Measurements from ENCODE around the gene CFAP68.

Gene CFAP68

GRCh38 chr11:111841370-111842053 is 37.8 kb upstream of the CFAP68 start:
- TF ChIP-seq REST (IDR thresholded peaks at IDR 0.05; ENCODE audit: insufficient read depth in 1 of 2, low read depth in 2 of 2, low read length in 2 of 2) = no peak
- no peak for TF ChIP-seq SIN3A (IDR thresholded peaks at IDR 0.05; ENCODE audit: borderline replicate concordance, insufficient read depth, low read length)
- no peak for TF ChIP-seq POLR2AphosphoS5 (IDR thresholded peaks at IDR 0.05; ENCODE audit: low read depth, low read length)
- TF ChIP-seq FOXP2 (optimal IDR thresholded peaks at IDR 0.05; ENCODE audit: borderline replicate concordance, extremely low read depth, extremely low read length, insufficient read depth) = no peak
- no peak for TF ChIP-seq TAF1 (IDR thresholded peaks at IDR 0.05; ENCODE audit: borderline replicate concordance, insufficient read depth, low read length)

DNA sequence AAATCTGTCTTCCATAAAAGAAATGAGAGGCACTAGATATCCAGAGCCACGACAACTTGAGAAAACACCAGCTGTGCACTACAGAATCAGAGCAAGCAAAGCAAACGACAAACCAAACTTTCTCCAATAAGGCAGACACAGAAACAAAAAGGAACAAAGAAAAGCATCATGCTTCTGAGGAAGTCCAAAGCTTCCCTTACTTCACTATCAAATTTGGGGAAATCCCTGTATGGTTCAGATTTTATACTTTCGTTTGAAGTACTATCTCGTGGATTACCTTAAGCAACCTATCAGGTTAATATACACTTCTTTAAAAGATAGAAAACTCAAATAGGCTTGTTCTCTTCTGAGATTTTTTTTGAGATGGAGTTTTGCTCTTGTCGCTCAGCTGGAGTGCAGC is 35.7 kb upstream of the CFAP68 start:
- no peak for TF ChIP-seq SIN3A (IDR thresholded peaks at IDR 0.05; ENCODE audit: borderline replicate concordance, insufficient read depth, low read length)
- no peak for TF ChIP-seq POLR2AphosphoS5 (IDR thresholded peaks at IDR 0.05; ENCODE audit: low read depth, low read length)
- no peak for TF ChIP-seq REST (IDR thresholded peaks at IDR 0.05; ENCODE audit: insufficient read depth in 1 of 2, low read depth in 2 of 2, low read length in 2 of 2)
- no peak for TF ChIP-seq TAF1 (IDR thresholded peaks at IDR 0.05; ENCODE audit: borderline replicate concordance, insufficient read depth, low read length)
- TF ChIP-seq FOXP2 (optimal IDR thresholded peaks at IDR 0.05; ENCODE audit: borderline replicate concordance, extremely low read depth, extremely low read length, insufficient read depth) = no peak

GRCh38 chr11:111845276-111846028 is 33.9 kb upstream of the CFAP68 start:
- TF ChIP-seq TAF1 (IDR thresholded peaks at IDR 0.05; ENCODE audit: borderline replicate concordance, insufficient read depth, low read length) (no peak), FOXP2 (optimal IDR thresholded peaks at IDR 0.05; ENCODE audit: borderline replicate concordance, extremely low read depth, extremely low read length, insufficient read depth) (no peak), POLR2AphosphoS5 (IDR thresholded peaks at IDR 0.05; ENCODE audit: low read depth, low read length) (no peak), REST (IDR thresholded peaks at IDR 0.05; ENCODE audit: insufficient read depth in 1 of 2, low read depth in 2 of 2, low read length in 2 of 2) (no peak), SIN3A (IDR thresholded peaks at IDR 0.05; ENCODE audit: borderline replicate concordance, insufficient read depth, low read length) (no peak)

DNA sequence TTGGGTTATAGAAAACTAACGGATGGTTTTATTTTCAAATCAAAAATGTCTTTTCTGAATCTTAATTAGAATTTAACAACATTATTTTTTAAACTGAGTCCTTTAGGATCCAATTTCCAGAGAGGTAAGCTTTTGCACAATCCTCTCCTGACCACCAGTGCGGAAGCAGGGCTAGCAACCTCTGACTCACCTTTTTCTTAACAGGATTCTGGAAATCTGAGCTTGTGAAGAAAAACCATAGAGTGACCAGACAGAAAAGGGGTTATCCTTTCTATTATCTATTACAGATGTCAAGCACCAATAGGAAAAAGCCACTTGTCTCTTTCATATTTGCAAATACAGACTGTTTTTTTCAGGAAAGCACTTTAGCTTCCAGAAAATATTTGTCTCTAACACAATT is 33.3 kb upstream of the CFAP68 start:
- TF ChIP-seq TAF1 (IDR thresholded peaks at IDR 0.05; ENCODE audit: borderline replicate concordance, insufficient read depth, low read length) (no peak), POLR2AphosphoS5 (IDR thresholded peaks at IDR 0.05; ENCODE audit: low read depth, low read length) (no peak), REST (IDR thresholded peaks at IDR 0.05; ENCODE audit: insufficient read depth in 1 of 2, low read depth in 2 of 2, low read length in 2 of 2) (no peak), FOXP2 (optimal IDR thresholded peaks at IDR 0.05; ENCODE audit: borderline replicate concordance, extremely low read depth, extremely low read length, insufficient read depth) (no peak), SIN3A (IDR thresholded peaks at IDR 0.05; ENCODE audit: borderline replicate concordance, insufficient read depth, low read length) (no peak)
